SK-N-SH (cell line): ENCODE measurements around the gene TP53I13. TPM values are rescaled to one million over a fixed set of nuclear protein-coding genes. Genes with fewer than 3 reads are reported as not detected.

Source experiments
- CTCF ChIA-PET: fragments of 300-600, 350-600 bp; formaldehyde crosslinking; extraction: SDS; loops from one replicate; lab custom pipeline; 2021; lab: Yijun Ruan, JAX
- POLR2A ChIA-PET: fragments of 350-600 bp; sonication (Branson Sonifier 250); formaldehyde crosslinking; extraction: SDS; loops from one replicate; lab custom pipeline; 2020; ENCODE audit warnings: antibody characterized with exemption, inconsistent platforms; lab: Yijun Ruan, JAX
- DNase-seq: peaks from one replicate; pipeline ENCODE4 v3.0.0; 2012
- H2AFZ ChIP-seq: fragments of 200-600 bp; sonication (generic); 2 replicates; pipeline ENCODE4 v1.8.1; 2016; ENCODE audit warnings: antibody characterized with exemption, mild to moderate bottlenecking, low read depth
- H3F3A ChIP-seq: fragments of 200-600 bp; sonication (generic); replicated peaks from 2 replicates; pipeline ENCODE3; 2016; ENCODE audit warnings: antibody characterized with exemption, mild to moderate bottlenecking; ENCODE audit not compliant: insufficient read depth
- H3K27ac ChIP-seq, 2 experiments: fragments of 200-500 bp in 1 of 2; fragments of 200-600 bp in 1 of 2; sonication (Bioruptor generic) in 1 of 2; sonication (generic), shearing (Covaris generic) in 1 of 2; 2 replicates each; pipeline versions ENCODE4 v1.5.1 to v1.6.1; 2014 to 2016; ENCODE audit warnings: low read depth in 2 of 2, inconsistent platforms in 1 of 2, low read length in 1 of 2, mild to moderate bottlenecking in 1 of 2, mixed read lengths in 1 of 2
- H3K27me3 ChIP-seq: fragments of 200-600 bp; sonication (generic), shearing (Covaris generic); 2 replicates; pipeline ENCODE4 v1.6.1; 2016; ENCODE audit warnings: mixed run types; ENCODE audit not compliant: insufficient read depth
- H3K36me3 ChIP-seq, 2 experiments: fragments of 200-500 bp in 1 of 2; fragments of 200-600 bp in 1 of 2; sonication (Bioruptor generic) in 1 of 2; sonication (generic) in 1 of 2; replicated peaks in 1 of 2; 2 replicates each; pipeline versions ENCODE3 to v1.5.1; 2014 to 2016; ENCODE audit warnings: low read length in 1 of 2, mild to moderate bottlenecking in 1 of 2; ENCODE audit not compliant: insufficient read depth in 2 of 2, control insufficient read depth in 1 of 2
- H3K4me1 ChIP-seq, 2 experiments: fragments of 200-500 bp in 1 of 2; fragments of 200-600 bp in 1 of 2; sonication (Bioruptor generic) in 1 of 2; sonication (generic), shearing (Covaris generic) in 1 of 2; 2 replicates each; pipeline versions ENCODE4 v1.5.1 to v1.6.1; 2014 to 2016; ENCODE audit warnings: low read depth in 1 of 2, low read length in 1 of 2, mixed run types in 1 of 2; ENCODE audit not compliant: insufficient read depth in 2 of 2, control insufficient read depth in 1 of 2
- H3K4me2 ChIP-seq: fragments of 200-600 bp; sonication (generic), shearing (Covaris generic); 2 replicates; pipeline ENCODE4 v1.6.1; 2017; ENCODE audit warnings: mixed run types
- H3K4me3 ChIP-seq, 2 experiments: fragments of 200-500 bp in 1 of 2; fragments of 200-600 bp in 1 of 2; sonication (Bioruptor generic) in 1 of 2; sonication (generic), shearing (Covaris generic) in 1 of 2; 2 replicates each; pipeline versions ENCODE4 v1.5.1 to v1.8.1; 2014 to 2016; ENCODE audit warnings: low read depth in 2 of 2, inconsistent platforms in 1 of 2, low read length in 1 of 2, mild to moderate bottlenecking in 1 of 2, mixed read lengths in 1 of 2, moderate library complexity in 1 of 2
- H3K79me2 ChIP-seq: fragments of 200-600 bp; sonication (generic); 2 replicates; pipeline ENCODE4 v1.8.1; 2017; ENCODE audit warnings: mild to moderate bottlenecking; ENCODE audit not compliant: insufficient read depth
- H3K9ac ChIP-seq: fragments of 200-600 bp; sonication (generic); 2 replicates; pipeline ENCODE4 v1.6.1; 2017; ENCODE audit warnings: mixed run types
- H3K9me2 ChIP-seq: fragments of 200-600 bp; sonication (generic); 2 replicates; pipeline ENCODE4 v1.6.1; 2017; ENCODE audit warnings: mixed run types
- H3K9me3 ChIP-seq: fragments of 200-600 bp; sonication (generic); 2 replicates; pipeline ENCODE4 v1.6.1; 2017; ENCODE audit warnings: mixed run types, mild to moderate bottlenecking, moderate library complexity
- H4K20me1 ChIP-seq: fragments of 200-600 bp; sonication (generic); 2 replicates; pipeline ENCODE4 v1.6.1; 2017; ENCODE audit warnings: mild to moderate bottlenecking, mixed run types; ENCODE audit not compliant: insufficient read depth
- ELF1 ChIP-seq: IDR thresholded peaks from 2 replicates; pipeline ENCODE4 v1.4.0; 2012
- EP300 ChIP-seq, 2 experiments: IDR thresholded peaks; 2 replicates each; pipeline versions ENCODE4 v1.4.0 to v1.6.1; 2012; ENCODE audit warnings: borderline replicate concordance in 1 of 2, low read depth in 1 of 2, low read length in 1 of 2
- EZH2phosphoT487 ChIP-seq: fragments of 200-600 bp; sonication (generic); IDR thresholded peaks from 2 replicates; pipeline ENCODE4 v1.6.1; 2017; ENCODE audit warnings: low read depth, mixed run types, mild to moderate bottlenecking, antibody characterized with exemption, moderate library complexity, borderline replicate concordance
- FOSL2 ChIP-seq: IDR thresholded peaks from 2 replicates; pipeline ENCODE4 v1.4.0; 2012; ENCODE audit warnings: low read depth, mild to moderate bottlenecking, moderate library complexity, borderline replicate concordance
- FOXJ3 ChIP-seq: sonication (generic); formaldehyde crosslinking; IDR thresholded peaks from 2 replicates; pipeline ENCODE4 v1.5.1; 2020; ENCODE audit warnings: mild to moderate bottlenecking, missing genetic modification reagents
- GABPA ChIP-seq: IDR thresholded peaks from 2 replicates; pipeline ENCODE4 v1.4.0; 2012; ENCODE audit warnings: low read depth, mild to moderate bottlenecking
- MEF2A ChIP-seq: IDR thresholded peaks from 2 replicates; pipeline ENCODE4 v1.4.0; 2012; ENCODE audit warnings: low read depth, borderline replicate concordance
- NFIC ChIP-seq: IDR thresholded peaks from 2 replicates; pipeline ENCODE4 v1.4.0; 2012; ENCODE audit warnings: borderline replicate concordance
- RAD21 ChIP-seq: IDR thresholded peaks from 2 replicates; pipeline ENCODE4 v1.6.1; 2012; ENCODE audit warnings: mild to moderate bottlenecking, low read length
- RXRA ChIP-seq: IDR thresholded peaks from 2 replicates; pipeline ENCODE4 v1.4.0; 2012; ENCODE audit warnings: low read depth, mild to moderate bottlenecking, borderline replicate concordance
- SMC3 ChIP-seq: IDR thresholded peaks from 2 replicates; pipeline ENCODE4 v1.6.1; 2012; ENCODE audit warnings: low read depth, low read length, improper control_type of control experiment
- TAF1 ChIP-seq: IDR thresholded peaks from 2 replicates; pipeline ENCODE4 v1.6.1; 2012; ENCODE audit warnings: low read depth, mild to moderate bottlenecking, low read length, moderate library complexity, borderline replicate concordance
- WGBS: methylation state at CpG from one replicate; pipeline ENCODE4 v1.1.6; 2017; ENCODE audit warnings: low lambda C conversion rate; 5-methylcytosine and 5-hydroxymethylcytosine counted together
- polyA plus RNA-seq, 3 experiments: library from polyadenylated mRNA; depleted of rRNA; stranded (reverse); fragments of >200 nt; gene quantifications; 2 replicates each; pipeline ENCODE4 v1.2.3, GENCODE V29; 2012
- TF ChIP-seq, protein P1 (sequence below): IDR thresholded peaks from 2 replicates; pipeline ENCODE4; 2012
- TF ChIP-seq, protein P2 (sequence below): IDR thresholded peaks from 2 replicates; pipeline ENCODE4 v1.4.0; 2012; ENCODE audit warnings: low read depth

The TP53I13 gene
- polyA plus RNA-seq, 1 of the 3 experiments (the other 2 are of a cell fraction) = 39.2 TPM

DNA sequence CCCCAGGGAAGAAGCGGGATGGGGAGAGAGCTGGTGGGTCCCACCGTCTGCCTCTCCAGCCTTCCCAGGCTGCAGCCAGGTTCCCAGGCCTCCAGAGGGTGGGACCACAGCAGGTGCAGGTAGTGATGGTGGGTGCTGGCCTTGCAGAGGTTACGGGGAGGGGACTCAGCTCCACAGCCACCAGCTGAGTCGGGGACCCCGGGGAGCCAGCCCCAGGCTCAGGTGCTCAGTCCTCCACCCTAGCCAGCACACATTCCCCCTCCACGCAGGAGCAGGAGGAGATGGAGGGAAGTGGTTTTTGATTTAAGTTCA is 5.0 kb downstream of the TP53I13 start:
- no peak overlapping the region for H3K4me3 ChIP-seq
- H3K9ac ChIP-seq = no peak overlapping the region
- H3K4me2 ChIP-seq = no peak overlapping the region
- WGBS = 94% methylated on average over 6 of the region's 6 CpGs
- H3K36me3 ChIP-seq = peaks cover 4 to 55% of the 10 kb centered on the region in 2 experiments
- DNase-seq = no peak
- no peaks in the 10 kb centered on the region for H3F3A ChIP-seq
- H3K9me2 ChIP-seq = no peaks in the 10 kb centered on the region
- H3K4me1 ChIP-seq = peaks cover 8 to 21% of the 10 kb centered on the region in 2 experiments; a peak in 1 of 4 replicates
- POLR2A ChIA-PET = interaction anchor here (1.3 kb wide), 1 partner anchor 15 kb away, joined by 3 read pairs; no protein-coding TSS in a partner anchor
- H2AFZ ChIP-seq = no peak overlapping the region
- H4K20me1 ChIP-seq = 0 out of 2 replicates have a peak, but pooled peaks cover 4% of the 10 kb centered on the region
- no peaks in the 10 kb centered on the region for H3K27me3 ChIP-seq
- no peak overlapping the region; a peak in 1 of 4 replicates for H3K27ac ChIP-seq
- no peaks in the 10 kb centered on the region for H3K9me3 ChIP-seq
- TF ChIP-seq EP300 (IDR thresholded peaks at IDR 0.05; ENCODE audit: borderline replicate concordance in 1 of 2, low read depth in 1 of 2, low read length in 1 of 2) (no peak), EZH2phosphoT487 (no peak), ELF1 (no peak)
- TF ChIP-seq, protein P1, sequence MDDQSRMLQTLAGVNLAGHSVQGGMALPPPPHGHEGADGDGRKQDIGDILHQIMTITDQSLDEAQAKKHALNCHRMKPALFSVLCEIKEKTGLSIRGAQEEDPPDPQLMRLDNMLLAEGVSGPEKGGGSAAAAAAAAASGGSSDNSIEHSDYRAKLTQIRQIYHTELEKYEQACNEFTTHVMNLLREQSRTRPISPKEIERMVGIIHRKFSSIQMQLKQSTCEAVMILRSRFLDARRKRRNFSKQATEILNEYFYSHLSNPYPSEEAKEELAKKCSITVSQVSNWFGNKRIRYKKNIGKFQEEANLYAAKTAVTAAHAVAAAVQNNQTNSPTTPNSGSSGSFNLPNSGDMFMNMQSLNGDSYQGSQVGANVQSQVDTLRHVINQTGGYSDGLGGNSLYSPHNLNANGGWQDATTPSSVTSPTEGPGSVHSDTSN = no peak
- H3K79me2 ChIP-seq = peaks cover 6% of the 10 kb centered on the region; the same call in 1 of the 2 replicates
- CTCF ChIA-PET = interaction anchor here (0.8 to 11.6 kb wide), 29 partner anchors 10 to 520 kb away, joined by 3 to 166 read pairs (median 5); partner anchors contain the start of genes ANKRD13B, CORO6, GIT1 and SSH2

DNA sequence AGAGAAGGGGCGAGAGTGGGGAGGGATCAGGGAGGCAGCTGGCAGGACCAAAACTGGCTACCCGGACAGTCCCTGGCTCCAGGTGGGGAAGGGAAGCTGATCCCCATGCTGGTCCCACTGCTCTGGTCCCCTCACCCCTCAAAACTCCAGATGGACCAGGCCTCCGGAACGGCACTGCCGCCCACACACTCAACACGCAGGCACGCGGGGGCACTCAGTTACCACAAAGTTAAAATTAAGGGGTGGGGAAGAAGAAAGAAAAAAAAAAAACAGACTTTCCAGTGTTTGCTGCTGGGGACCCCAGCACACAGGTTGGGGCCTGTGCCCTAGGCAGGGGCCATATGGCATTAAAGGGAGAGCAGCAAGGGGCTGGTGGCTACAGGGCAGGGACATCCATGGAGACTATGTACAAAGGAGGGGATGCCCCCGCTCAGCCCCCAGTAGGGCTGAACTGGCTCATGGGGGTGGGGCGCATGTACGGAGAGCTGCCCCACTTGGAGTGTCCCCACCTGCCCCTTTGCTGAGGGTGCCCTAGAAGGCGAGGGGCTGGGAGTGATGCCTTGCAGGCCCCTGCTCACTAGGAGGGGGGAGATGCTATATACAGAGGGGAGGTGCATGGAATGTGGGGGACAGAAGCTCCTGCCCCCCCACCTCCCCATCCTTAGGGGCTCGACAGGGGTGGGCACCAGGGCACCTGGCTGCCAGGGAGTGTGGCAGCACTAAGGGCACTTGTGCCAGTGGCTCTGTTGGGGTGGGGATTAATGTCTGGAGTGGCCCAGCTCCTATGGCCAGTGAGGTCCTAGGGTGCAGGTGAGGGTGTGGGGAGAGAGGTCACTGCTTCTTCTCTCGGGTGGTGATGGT is 5.6 kb downstream of the TP53I13 start:
- peaks cover 4% of the 10 kb centered on the region; the same call in 1 of the 2 replicates for H3K79me2 ChIP-seq
- H3K9me2 ChIP-seq = no peaks in the 10 kb centered on the region
- H3K9ac ChIP-seq = no peak overlapping the region
- 0 out of 2 replicates have a peak, but pooled peaks cover 4% of the 10 kb centered on the region for H4K20me1 ChIP-seq
- no peak overlapping the region for H3K4me3 ChIP-seq
- no peaks in the 10 kb centered on the region for H3K27me3 ChIP-seq
- H3K27ac ChIP-seq = no peak overlapping the region
- WGBS = 94% methylated on average over 11 of the region's 14 CpGs
- TF ChIP-seq NFIC = no peak
- TF ChIP-seq RXRA = no peak
- TF ChIP-seq, protein P1 = no peak
- no peak for TF ChIP-seq EZH2phosphoT487
- no peak for TF ChIP-seq FOXJ3 (CRISPR knock-in tag)
- TF ChIP-seq TAF1 = no peak
- no peak for TF ChIP-seq MEF2A
- TF ChIP-seq, protein P2, sequence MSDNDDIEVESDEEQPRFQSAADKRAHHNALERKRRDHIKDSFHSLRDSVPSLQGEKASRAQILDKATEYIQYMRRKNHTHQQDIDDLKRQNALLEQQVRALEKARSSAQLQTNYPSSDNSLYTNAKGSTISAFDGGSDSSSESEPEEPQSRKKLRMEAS = no peak
- TF ChIP-seq FOSL2 = no peak
- TF ChIP-seq GABPA = no peak
- no peak for TF ChIP-seq RAD21
- no peak for TF ChIP-seq SMC3
- TF ChIP-seq, all 33 proteins: peak for 0
- ChIA-PET POLR2A (interaction anchor here (0.9 to 1.3 kb wide), 2 partner anchors 14 to 18 kb away, joined by 3 read pairs; no protein-coding TSS in a partner anchor), CTCF (interaction anchor here (0.5 to 11.6 kb wide), 17 partner anchors 9 to 1431 kb away, joined by 3 to 166 read pairs (median 7); partner anchors contain the start of genes ANKRD13B, CORO6, GIT1 and SSH2)
- Histone ChIP-seq H3K36me3 (peaks cover 4 to 61% of the 10 kb centered on the region in 2 experiments), H3K9me3 (no peaks in the 10 kb centered on the region), H2AFZ (no peak overlapping the region), H3F3A (no peaks in the 10 kb centered on the region), H3K4me2 (no peak overlapping the region), H3K4me1 (peaks cover 8 to 19% of the 10 kb centered on the region in 2 experiments; a peak in 1 of 4 replicates)
- DNase-seq = no peak
